Superior temporal gyrus (tissue), 1 donor: ENCODE results near the gene MS4A10.
"Not testable (repeated sequence)": the region's sequence is repeated elsewhere in the genome, so short reads cannot be mapped to it uniquely, and the experiment has no call there.

Experiments used
- DNase-seq: peaks from one replicate; pipeline ENCODE4 v3.0.0-alpha.2; 2016; ENCODE audit errors: extremely low spot score

Gene MS4A10

GRCh38 chr11:60786811-60787567, 1.9 kb downstream of the MS4A10 start:
- no peak for DNase-seq

- DNase-seq: no peak
These were observed 3.4 kb downstream of the MS4A10 start for GRCh38 chr11:60788401-60789125.

DNA sequence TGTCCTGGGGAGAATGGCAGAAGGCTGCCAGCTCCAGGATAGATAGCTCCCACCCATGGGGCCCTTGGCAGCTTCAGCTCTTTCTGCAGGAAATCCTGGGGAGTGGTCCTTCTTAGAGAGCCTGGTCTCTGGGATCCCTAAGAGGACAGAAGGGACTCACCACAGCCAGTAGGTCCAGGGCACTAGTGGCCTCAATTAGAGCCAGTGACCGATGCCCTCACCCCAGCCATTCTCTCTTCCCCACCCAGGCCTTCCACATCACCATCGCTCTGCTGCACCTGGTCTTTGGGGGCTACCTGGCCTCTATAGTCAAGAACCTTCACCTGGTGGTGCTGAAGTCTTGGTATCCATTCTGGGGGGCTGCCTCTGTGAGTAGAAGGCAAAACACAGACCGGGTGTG, 5.6 kb downstream of the MS4A10 start:
- DNase-seq: no peak

- no peak for DNase-seq
These were observed 6.2 kb downstream of the MS4A10 start for GRCh38 chr11:60791153-60791933.

DNA sequence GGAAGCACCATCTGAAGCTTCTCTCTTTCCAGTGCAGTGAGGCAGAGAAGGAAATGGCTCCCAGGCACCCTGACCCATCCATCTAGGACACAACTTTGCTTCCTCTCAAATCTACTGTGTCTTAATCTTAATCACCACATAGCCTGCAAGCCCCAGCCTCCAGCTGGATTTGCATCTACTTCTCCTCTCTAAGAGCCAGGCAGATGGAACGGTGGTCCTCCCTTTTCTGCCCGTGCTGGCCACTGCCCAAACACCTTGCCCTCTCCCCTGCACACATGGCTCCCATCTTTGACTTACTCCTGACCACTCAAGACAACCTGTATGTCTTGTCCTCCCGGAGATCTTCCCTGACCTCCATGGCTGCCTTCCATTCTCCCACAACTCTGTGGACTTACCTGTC, 7.4 kb downstream of the MS4A10 start:
- DNase-seq: no peak

GRCh38 chr11:60795291-60795690, 10.2 kb downstream of the MS4A10 start:
- DNase-seq: no peak

- DNase-seq: no peak
These were observed 12.9 kb downstream of the MS4A10 start for GRCh38 chr11:60797846-60798630.

DNA sequence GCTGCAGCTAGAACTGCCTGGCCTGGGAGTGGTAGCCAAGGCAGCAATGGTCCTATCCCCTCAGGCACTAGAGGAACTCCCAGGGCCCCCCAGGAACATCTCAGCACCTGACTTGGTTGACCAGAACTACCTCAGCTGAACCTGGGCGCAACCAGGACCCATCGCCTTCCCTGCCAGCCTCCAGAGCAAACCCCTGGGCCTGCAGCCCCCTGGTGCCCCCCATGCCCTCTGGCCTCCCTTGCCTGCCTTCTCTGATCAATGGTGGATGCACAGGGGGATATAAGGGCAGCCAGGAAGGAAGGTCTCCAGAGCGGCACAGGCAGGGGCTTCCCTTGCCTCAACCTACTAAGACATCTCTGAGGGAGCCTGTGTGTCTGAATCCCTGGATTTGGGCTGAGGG, 13.5 kb downstream of the MS4A10 start:
- no peak for DNase-seq

DNA sequence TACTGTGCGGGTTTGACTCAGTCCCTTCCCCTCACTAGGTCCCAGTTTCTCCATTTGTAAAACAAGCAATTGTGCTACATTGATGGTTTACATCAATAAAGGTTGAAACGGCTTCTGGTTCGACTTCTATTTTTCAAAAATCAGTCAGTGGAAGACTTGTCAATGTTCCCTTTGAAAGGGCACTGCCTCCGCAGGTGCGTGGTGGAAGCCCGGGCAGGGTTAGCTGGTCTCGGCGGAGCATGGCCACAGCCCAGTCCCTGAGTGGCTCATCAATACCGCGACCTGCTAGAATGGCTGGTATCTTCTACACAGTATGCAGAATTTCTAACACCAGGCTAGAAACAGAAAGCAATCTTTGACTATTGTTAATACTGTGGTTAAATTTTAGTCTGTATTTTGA, 16.1 kb downstream of the MS4A10 start:
- no peak for DNase-seq

DNA sequence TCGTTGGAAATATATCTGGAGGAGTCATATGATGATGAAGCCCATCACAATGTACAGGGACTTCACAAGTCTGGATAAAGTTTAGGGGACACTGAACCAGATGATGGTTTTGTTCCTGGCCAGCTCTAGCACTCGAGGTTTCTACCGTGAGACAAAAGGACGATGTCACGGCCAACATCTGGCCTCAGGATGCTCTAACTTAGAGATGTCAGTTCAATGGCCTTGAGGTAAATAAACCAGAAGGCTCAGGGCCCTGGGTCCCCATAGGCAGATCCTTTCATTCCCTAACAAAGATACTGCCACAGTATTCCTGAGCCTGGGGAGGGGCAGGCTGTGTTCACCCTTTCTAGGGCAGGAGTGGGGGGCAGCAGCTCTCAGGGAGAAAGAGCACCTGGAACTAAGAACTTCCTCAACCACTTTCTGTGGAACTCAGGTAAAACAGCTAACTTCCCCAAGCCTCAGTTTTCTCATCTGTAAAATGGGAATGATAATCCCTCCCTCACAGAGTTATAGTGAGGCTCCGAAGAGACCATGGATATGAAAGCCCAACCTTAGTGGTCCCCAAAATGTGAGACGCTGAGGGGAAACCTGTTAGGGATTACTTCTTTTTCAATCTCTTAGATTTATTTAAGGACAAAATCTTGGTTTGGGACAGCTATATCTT, 18.3 kb downstream of the MS4A10 start:
- DNase-seq: no peak

DNA sequence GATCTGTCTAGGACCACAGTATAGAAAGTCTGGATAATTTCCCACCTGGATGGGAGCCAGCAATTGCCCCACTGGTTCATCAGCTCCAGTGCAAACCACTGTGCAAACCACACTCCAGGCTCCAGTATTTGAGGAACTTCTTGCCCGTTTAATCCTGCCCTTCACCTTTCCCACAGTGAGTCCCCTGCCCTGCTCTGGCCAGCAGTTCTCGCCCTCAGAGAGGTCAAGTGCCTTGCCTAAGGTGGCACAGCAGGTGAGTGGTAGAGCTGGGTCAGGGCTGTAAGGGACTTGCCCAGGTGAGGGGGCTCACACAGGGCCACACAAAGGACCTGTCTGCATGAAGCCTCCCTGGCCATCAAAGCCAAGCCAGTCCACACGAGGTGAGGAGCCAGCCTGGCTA, 24.1 kb downstream of the MS4A10 start:
- DNase-seq: no peak

DNA sequence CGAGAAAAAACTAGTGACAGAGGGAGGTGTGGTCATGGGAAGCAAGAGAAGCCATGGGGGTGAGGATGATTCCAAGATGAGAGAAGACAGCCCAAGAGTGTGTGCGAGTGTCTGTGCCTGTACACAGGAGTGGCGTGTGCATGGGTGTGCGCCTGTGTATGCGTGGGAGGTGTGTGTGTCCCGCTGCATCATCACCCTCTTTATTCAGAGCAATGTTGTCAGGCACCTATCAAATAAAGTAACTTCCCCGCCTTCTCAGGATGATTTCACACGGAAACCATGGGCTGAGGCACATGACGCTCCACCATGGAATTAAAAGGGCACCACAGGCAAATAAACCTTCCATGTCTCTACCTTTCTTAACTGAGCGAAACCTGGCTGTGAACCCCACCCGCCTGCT, 24.6 kb downstream of the MS4A10 start:
- DNase-seq: no peak

- no peak for DNase-seq
These were observed 25.0 kb downstream of the MS4A10 start for GRCh38 chr11:60810151-60810550.

DNA sequence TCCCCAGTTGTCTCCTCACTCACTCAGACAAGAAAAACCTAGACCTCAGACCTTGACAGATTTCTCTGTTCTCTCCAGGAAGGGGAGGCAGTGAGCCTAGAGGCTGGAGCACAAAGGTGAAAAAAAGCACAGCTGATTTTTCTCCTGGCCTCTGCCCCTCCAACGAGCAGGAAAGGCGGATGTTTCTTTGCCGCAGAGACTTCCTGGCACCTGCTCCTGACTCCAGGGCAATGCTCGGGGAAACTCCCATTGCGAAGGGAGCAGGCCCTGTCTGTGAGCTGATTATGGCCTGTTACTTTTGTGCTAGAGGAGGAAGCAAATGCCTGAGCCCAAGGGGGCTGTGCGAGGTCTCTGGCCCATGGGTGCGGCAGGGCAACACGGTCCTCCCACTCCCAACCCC, 25.4 kb downstream of the MS4A10 start:
- no peak for DNase-seq

DNA sequence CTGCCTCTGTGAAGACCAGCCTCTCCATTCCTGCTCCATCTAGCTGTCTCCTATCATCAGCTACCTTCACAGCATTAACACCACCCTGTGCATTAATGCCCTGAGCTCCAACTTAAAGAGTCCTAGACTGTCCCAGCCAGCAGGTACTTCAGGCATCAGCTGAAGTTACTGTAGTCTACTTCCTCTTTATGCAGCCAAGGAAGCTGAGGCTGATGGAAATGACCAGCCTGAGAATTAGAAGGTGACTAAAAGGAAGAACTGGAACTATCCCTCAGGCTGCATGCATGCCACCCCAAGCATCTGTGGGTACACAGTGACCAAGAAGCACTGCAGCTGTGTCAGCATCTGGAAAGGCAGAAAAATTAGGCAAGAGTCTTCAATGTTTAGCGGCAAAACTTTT, 28.2 kb downstream of the MS4A10 start:
- DNase-seq: no peak

DNA sequence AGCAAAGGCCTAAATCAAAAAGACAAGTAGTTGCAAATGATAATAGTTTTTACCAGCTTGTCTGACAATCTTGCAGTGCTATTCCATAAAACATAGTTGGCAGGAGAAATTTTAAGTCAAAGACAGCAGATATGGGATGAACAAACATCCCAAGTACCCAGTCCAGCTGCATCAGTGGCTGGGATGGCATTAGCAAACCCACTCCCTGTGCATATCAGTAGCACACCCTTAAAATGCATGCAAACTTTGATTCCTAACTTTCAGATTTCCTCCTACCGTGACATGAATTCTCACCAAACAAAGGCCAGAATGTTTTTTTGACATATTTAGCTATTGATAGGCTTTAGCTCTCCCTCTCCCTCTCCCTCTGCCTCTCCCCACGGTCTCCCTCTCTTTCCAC, 29.0 kb downstream of the MS4A10 start:
- DNase-seq: no peak

DNA sequence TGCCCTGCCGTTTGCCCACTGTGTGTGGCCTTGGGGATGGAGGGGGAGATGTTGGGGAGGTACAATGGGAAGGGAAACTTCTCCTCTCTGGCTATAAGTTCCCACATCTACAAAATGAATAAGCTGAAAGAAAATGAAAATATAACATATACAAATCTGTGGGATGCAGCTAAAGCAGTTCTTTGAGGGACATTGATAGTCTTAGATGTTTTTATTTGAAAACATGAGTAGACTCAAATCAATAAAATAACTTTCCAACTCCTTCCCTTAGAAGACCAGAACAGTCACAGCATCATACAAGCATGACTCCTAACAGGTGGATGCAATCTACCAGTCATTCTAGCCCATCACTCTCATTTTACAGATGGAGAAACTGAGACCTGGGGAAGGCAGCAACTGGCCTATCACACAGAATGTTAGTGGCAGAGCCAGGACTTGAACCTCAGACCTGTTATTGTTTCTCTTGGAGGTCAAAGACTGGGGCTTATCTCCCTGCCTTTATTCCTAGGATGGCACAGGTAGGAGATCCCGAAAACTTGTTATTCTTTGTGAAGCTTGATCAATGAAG, 31.5 kb downstream of the MS4A10 start:
- no peak for DNase-seq

GRCh38 chr11:60818057-60818456, 32.9 kb downstream of the MS4A10 start:
- DNase-seq: no peak

- DNase-seq: no peak
These were observed 36.9 kb downstream of the MS4A10 start for GRCh38 chr11:60821827-60822599.

GRCh38 chr11:60823745-60824306, 38.7 kb downstream of the MS4A10 start:
- not testable (repeated sequence) for DNase-seq
